Astrocyte of the cerebellum (primary cell): ENCODE results near the gene ZNF491.

Source experiments
- DNase-seq: peaks from one replicate; pipeline ENCODE4 v3.0.0-alpha.2; 2011; ENCODE audit warnings: low read depth
- H3K4me3 ChIP-seq: 2 replicates; pipeline ENCODE4 v1.5.1; 2011; ENCODE audit warnings: mild to moderate bottlenecking, low read depth, low read length, moderate library complexity
- CTCF ChIP-seq: IDR thresholded peaks from 2 replicates; pipeline ENCODE4 v1.5.1; 2012; ENCODE audit warnings: low read length, low read depth, moderate library complexity, mild to moderate bottlenecking; ENCODE audit errors: missing control alignments
- in situ Hi-C: cut with HindIII; loops from 2 replicates; pipeline ENCODE4 v1.10.0; 2017; ENCODE audit warnings: low sequenced_read_pairs

The ZNF491 gene

GRCh38 chr19:11797491-11797890 lies 832 bp upstream of the ZNF491 start:
- peak; percentile 61 for TF ChIP-seq CTCF
- peak; percentile 23 for DNase-seq
- in situ Hi-C loops = no loop called here
- no peak overlapping the region for H3K4me3 ChIP-seq

- in situ Hi-C loops = no loop called here
- H3K4me3 ChIP-seq = no peak overlapping the region
- TF ChIP-seq CTCF = no peak
- no peak for DNase-seq
Observed at GRCh38 chr19:11806354-11807098, 8.2 kb downstream of the ZNF491 start.

DNA sequence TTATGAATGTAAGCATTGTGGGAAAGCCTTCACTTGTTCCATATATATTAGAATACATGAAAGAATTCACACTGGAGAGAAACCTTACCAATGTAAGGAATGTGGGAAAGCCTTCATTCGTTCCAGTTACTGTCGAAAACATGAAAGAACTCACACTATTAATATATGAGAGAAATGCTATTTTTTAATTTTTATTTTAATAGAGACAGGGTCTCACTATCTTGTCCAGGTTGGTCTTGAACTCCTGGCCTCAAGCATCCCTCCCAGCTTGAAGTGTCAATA lies 8.7 kb downstream of the ZNF491 start:
- no peak overlapping the region for H3K4me3 ChIP-seq
- no peak for TF ChIP-seq CTCF
- in situ Hi-C loops = no loop called here
- no peak for DNase-seq

GRCh38 chr19:11813703-11814028 lies 15.3 kb downstream of the ZNF491 start:
- in situ Hi-C loops = no loop called here
- DNase-seq = no peak

DNA sequence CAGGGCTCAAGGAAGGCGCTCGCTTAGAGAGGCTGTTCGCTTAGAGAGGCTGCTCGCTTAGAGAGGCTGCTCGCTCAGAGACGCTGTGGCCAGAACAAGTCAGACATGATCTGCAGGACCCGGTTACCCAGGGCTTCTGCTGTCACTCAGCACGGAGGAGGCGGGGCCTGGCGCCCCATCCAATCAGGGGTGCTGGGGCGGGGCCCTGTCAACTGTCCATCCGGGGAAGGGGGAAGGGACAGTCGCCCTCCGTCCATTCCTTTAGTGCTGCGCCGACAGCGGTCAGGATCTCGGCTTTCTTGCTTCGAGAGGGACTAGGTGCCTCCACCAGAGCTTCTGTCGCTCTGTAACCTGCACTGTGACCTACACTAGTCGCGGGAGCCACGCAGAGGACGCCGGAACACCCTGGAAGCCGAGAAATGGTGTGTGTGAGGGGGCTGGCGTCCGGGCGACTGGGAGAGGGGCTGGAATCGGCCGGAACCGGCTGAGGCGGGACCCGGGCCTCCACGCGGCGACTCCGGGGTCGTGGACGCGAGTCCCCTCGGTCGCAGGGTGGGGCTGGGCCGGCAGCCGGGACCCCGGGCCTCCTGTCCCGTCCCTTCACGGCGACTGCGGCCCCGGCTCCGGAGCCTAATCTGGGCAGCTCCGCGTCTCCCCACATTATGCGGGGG lies 15.8 kb downstream of the ZNF491 start, which contains the start of gene ZNF440:
ZNF440 (plus strand) TSS at position 245 of the 671 bp plus-strand sequence; CDS start at position 420, 175 bp downstream.
- TF ChIP-seq CTCF = no peak
- in situ Hi-C loops = no loop called here
- peak within 1 kb of the TSS; percentile 84 for H3K4me3 ChIP-seq
- DNase-seq = peak; percentile 74

More at GRCh38 chr19:11813703-11814028, 15.3 kb downstream of the ZNF491 start:
- TF ChIP-seq CTCF = no peak
- H3K4me3 ChIP-seq = peak overlapping the region; percentile 84

GRCh38 chr19:11814700-11815035 lies 16.3 kb downstream of the ZNF491 start:
- H3K4me3 ChIP-seq = peak overlapping the region; percentile 84
- in situ Hi-C loops = no loop called here
- DNase-seq = no peak
- no peak for TF ChIP-seq CTCF
